ENCODE data around the gene HTR1B. TPM values are rescaled to one million over a fixed set of nuclear protein-coding genes. Genes with fewer than 3 reads are reported as not detected.

Gene HTR1B
- total and polyA plus RNA-seq, 3 donors from 2014 or later: 0.80 to 4.7 (median 2.5) TPM

- Histone ChIP-seq H3K27ac (no peak overlapping the region), H3K36me3 (ENCODE audit: low read depth, missing control alignments) (no peaks in the 10 kb centered on the region), H3K4me1 (no peaks in the 10 kb centered on the region), H3K27me3 (no peaks in the 10 kb centered on the region), H3K9me3 (no peaks in the 10 kb centered on the region), H3K4me3 (no peak overlapping the region)
- intact Hi-C loops (cut with DNase I; ENCODE audit: low total_unique reads): no loop called here
- 69 to 74% methylated on average over 3 of the region's 3 CpGs for WGBS, 2 donors
- DNase-seq: no peak
- TF ChIP-seq POLR2A (IDR thresholded peaks at IDR 0.05) (no peak), CTCF (IDR thresholded peaks at IDR 0.05) (no peak)
Observed at GRCh38 chr6:77440206-77440976, 22.9 kb downstream of the HTR1B start.

GRCh38 chr6:77433888-77434287 lies 29.4 kb downstream of the HTR1B start:
- no peaks in the 10 kb centered on the region for H3K4me1 ChIP-seq
- no peaks in the 10 kb centered on the region for H3K36me3 ChIP-seq (ENCODE audit: low read depth, missing control alignments)
- no peaks in the 10 kb centered on the region for H3K9me3 ChIP-seq
- intact Hi-C loops (cut with DNase I; ENCODE audit: low total_unique reads): loop anchor here (10.0 kb wide), 1 partner anchor 1109 kb away; no protein-coding TSS in a partner anchor
- H3K4me3 ChIP-seq: no peak overlapping the region
- TF ChIP-seq POLR2A (IDR thresholded peaks at IDR 0.05) (no peak), CTCF (IDR thresholded peaks at IDR 0.05) (no peak)
- H3K27ac ChIP-seq: no peak overlapping the region
- DNase-seq: no peak
- H3K27me3 ChIP-seq: no peaks in the 10 kb centered on the region
- WGBS, 2 donors: 88 to 93% methylated on average over 4 of the region's 4 CpGs

- no peaks in the 10 kb centered on the region for H3K36me3 ChIP-seq (ENCODE audit: low read depth, missing control alignments)
- no peaks in the 10 kb centered on the region for H3K27me3 ChIP-seq
- H3K9me3 ChIP-seq: no peaks in the 10 kb centered on the region
- DNase-seq: no peak
- TF ChIP-seq CTCF (IDR thresholded peaks at IDR 0.05) (no peak), POLR2A (IDR thresholded peaks at IDR 0.05) (no peak)
- no peaks in the 10 kb centered on the region for H3K4me1 ChIP-seq
- no peak overlapping the region for H3K27ac ChIP-seq
- intact Hi-C loops (cut with DNase I; ENCODE audit: low total_unique reads): loop anchor here (10.0 kb wide), 1 partner anchor 1106 kb away; no protein-coding TSS in a partner anchor
- H3K4me3 ChIP-seq: no peak overlapping the region
- WGBS, 2 donors: 89 to 93% methylated on average over 3 of the region's 3 CpGs
Observed at GRCh38 chr6:77430504-77430903, 32.8 kb downstream of the HTR1B start.

GRCh38 chr6:77425671-77426070 lies 37.6 kb downstream of the HTR1B start:
- DNase-seq: no peak
- intact Hi-C loops (cut with DNase I; ENCODE audit: low total_unique reads): no loop called here
- no peaks in the 10 kb centered on the region for H3K36me3 ChIP-seq (ENCODE audit: low read depth, missing control alignments)

More at GRCh38 chr6:77425671-77426070, 37.6 kb downstream of the HTR1B start:
- no peak overlapping the region for H3K27ac ChIP-seq
- no peaks in the 10 kb centered on the region for H3K9me3 ChIP-seq
- TF ChIP-seq POLR2A (IDR thresholded peaks at IDR 0.05) (no peak), CTCF (IDR thresholded peaks at IDR 0.05) (no peak)
- no peaks in the 10 kb centered on the region for H3K4me1 ChIP-seq
- no peaks in the 10 kb centered on the region for H3K27me3 ChIP-seq
- H3K4me3 ChIP-seq: no peak overlapping the region

Measured in testis (tissue), 3 donors.